Measurements from ENCODE around the gene ARHGEF6.

ARHGEF6 gene

GRCh38 chrX:136650811-136651210, 129.9 kb downstream of the ARHGEF6 start:
- DNase-seq (ENCODE audit: low read depth in 3 of 3, low spot score in 1 of 3), result no peak

DNA sequence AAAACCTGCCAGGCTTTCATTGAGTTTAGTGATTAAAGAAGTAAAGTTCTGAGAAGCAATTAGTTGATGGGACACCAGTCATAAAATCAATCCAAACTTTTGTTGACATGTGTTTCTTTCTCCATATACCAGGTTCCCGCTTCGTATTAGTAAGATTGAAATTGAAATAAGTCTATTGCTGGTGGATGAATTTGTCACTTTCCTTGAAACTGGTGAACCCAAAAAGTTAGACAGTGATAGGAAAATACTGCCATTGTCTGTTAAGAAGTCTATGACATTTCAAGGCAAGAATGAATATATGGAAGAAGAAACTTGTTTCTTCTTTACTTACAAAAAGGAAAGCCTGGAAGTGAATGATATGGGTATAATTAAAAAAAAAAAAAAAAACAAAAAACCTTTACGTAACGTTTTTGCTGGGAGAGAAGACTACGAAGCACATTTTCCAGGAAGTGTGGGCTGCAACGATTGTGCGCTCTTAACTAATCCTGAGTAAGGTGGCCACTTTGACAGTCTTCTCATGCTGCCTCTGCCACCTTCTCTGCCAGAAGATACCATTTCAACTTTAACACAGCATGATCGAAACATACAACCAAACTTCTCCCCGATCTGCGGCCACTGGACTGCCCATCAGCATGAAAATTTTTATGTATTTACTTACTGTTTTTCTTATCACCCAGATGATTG, 132.9 kb downstream of the ARHGEF6 start, which contains the start of gene CD40LG:
Gene CD40LG (plus strand): TSS at position 482 of the 684 bp plus-strand sequence. CDS start 91 bp downstream, at position 573.
- no peak for DNase-seq (ENCODE audit: low read depth in 3 of 3, low spot score in 1 of 3)

DNA sequence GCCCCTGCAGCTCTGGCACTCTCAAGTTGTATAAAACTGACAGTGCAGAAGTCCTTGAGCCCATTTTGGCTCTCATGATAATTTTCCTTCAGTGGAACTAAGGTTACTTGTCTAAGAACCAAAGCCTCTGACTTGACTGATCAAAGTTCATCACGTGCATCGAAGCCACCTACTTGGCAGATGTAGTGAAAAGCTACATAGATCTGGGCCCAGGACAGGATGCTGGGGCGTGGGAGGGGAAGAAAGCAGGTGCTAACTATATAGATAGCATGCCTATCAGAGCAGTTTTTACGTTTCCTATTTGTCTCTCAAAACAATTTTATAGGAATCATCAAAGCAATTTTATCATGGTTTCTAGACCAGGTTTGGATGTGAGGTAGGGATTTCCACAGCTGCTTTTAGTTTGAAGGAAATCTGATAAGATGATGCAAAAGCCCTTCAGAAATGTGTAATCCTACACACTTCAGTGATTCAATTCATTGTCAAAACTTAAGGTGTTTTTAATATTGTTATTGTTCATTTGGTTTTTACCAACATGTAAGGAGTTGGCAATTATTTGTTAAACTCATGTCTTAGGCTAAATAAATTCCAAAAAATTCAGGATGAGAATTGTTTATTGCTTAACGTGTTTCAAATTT, 134.0 kb downstream of the ARHGEF6 start:
- peak in 1 of 3 donors; percentile 23 for DNase-seq (ENCODE audit: low read depth in 3 of 3, low spot score in 1 of 3)

DNA sequence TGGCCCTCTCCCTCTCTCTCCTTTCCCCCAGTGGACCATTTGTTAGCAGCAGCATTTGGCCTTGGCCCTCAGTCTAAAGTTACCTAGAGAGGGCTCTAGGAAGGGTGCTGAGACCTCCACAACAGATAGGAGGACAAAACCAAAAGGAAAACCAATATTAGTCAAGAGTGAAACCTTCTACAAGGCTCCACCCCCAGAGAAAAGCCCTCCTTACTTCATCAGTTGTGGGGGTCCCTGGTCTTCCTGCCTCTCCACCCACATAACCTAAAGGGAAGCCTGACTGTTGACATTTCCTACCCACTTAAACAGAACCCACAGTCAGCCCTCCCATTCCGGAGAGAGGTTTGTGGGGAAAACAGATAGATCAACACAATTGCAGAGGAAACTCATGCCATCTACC, 137.5 kb downstream of the ARHGEF6 start:
- no peak for DNase-seq (ENCODE audit: low read depth in 3 of 3, low spot score in 1 of 3)

GRCh38 chrX:136639506-136640176, 141.1 kb downstream of the ARHGEF6 start:
- no peak for DNase-seq (ENCODE audit: low read depth in 3 of 3, low spot score in 1 of 3)

GRCh38 chrX:136636121-136636520, 144.6 kb downstream of the ARHGEF6 start:
- no peak for DNase-seq (ENCODE audit: low read depth in 3 of 3, low spot score in 1 of 3)

- no peak for DNase-seq (ENCODE audit: low read depth in 3 of 3, low spot score in 1 of 3)
Observed at GRCh38 chrX:136635235-136635634, 145.5 kb downstream of the ARHGEF6 start.

DNA sequence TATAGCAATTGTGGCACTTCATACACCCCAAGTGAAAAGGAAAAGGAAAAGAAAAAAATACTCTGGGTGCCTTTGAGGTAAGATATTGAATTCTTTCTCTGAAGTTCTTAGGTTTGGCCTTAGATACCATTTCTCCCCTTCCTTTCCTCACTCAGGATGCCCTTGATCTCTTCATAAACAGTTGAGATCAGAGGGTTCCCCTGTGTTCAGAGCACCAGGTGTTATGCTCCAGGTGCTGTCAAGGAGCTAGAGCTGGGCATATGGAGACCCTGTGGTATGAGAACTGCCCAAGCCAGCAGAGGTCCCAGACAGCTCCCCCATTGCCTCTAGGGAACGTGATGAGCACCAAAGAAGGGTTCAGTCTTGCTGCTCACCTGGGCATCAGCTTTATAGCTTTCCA, 149.9 kb downstream of the ARHGEF6 start:
- no peak for DNase-seq (ENCODE audit: low read depth in 3 of 3, low spot score in 1 of 3)

DNA sequence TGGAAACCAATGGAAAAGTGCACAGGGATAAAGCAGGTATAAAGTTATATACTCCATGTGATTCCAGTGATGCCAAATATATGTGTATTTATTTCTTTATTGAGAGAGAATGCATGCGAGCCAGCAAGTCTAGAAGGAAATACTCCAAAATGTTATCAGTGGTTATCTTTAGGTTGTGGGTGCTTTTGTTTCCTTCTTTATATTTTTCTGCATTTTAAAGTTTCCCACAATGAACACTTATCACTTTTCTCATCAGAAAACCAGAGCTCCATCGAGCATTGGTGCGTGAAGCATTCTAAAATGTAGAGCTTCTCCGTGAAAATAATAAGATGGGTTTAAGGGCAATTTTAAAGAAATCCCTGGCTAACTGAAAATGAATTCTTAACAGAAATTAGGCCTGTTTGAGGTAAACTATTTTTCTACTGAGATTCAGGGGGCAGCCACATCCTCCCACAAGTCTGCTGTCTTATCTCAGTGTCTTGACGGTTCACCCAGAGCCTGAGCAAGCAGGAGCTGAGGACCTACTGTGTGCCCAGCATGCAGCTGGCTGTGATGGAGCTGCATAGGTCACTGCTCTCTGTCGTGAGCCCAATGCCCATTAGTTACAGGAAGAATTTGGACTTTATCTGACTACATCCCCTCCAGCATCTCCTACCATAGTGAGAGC, 151.5 kb downstream of the ARHGEF6 start:
- no peak for DNase-seq (ENCODE audit: low read depth in 3 of 3, low spot score in 1 of 3)

- DNase-seq (ENCODE audit: low read depth in 3 of 3, low spot score in 1 of 3), result no peak
Observed at GRCh38 chrX:136627409-136627808, 153.3 kb downstream of the ARHGEF6 start.

- DNase-seq (ENCODE audit: low read depth in 3 of 3, low spot score in 1 of 3), result no peak
Observed at GRCh38 chrX:136626891-136627290, 153.8 kb downstream of the ARHGEF6 start.

- no peak for DNase-seq (ENCODE audit: low read depth in 3 of 3, low spot score in 1 of 3)
Observed at GRCh38 chrX:136626237-136626636, 154.5 kb downstream of the ARHGEF6 start.

DNA sequence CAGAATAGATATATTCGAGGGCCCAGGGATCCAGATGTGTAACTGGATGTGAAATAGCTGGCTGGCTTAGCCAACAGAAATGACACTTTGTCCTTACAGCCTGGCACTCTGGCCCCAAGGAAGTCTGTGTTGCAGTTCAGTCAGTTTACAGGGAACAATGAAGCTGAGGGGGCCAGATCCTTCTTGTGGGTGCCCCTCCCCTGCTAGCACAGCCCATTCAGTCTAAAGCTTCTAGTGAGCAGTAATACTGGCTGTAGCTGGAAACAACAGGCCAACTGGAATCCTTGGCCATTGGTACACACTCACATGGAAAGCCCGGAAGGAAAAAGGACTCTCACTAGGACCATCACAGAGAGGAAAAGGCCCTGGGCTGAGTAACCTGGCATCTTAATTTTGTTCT, 155.5 kb downstream of the ARHGEF6 start:
- no peak for DNase-seq (ENCODE audit: low read depth in 3 of 3, low spot score in 1 of 3)

DNA sequence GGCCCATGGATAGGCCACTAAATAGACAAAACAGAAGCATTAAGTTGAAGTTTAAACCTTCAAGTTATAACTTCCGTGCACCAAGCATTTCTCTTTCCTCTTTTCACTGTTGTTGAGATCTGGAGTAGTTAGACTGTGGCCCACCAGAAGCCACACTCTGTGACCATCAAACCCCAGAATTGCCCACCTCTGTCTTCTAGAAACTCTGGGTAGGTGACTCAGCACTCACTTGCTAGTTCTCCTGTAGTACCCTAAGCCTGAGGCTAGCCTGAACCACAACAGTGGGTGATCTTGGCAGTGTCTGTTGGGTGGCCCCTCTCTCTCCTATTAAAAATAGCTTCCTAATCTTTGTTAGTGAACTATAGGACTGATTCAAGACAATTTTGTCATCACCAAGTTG, 157.3 kb downstream of the ARHGEF6 start:
- DNase-seq (ENCODE audit: low read depth in 3 of 3, low spot score in 1 of 3), result no peak

GRCh38 chrX:136622568-136622967, 158.2 kb downstream of the ARHGEF6 start:
- DNase-seq (ENCODE audit: low read depth in 3 of 3, low spot score in 1 of 3), result no peak

DNA sequence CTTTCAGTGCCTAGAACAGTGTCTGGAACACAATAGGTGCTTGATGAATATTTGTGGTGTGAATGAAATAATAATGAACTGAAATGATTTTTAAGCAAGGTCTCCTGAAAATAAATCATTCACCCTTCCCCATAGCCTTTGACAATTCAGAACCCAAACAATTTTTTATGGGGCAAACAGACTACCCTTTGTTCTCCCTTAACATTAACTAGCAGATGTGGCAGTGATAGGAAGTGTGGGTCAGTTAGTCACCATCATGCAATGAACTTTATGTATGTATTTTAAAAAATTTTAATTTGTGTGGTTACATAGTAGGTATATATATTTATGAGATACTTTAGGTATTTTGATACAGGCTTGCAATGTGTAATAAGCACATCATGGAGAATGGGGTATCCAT, 160.0 kb downstream of the ARHGEF6 start:
- DNase-seq (ENCODE audit: low read depth in 3 of 3, low spot score in 1 of 3), result no peak

DNA sequence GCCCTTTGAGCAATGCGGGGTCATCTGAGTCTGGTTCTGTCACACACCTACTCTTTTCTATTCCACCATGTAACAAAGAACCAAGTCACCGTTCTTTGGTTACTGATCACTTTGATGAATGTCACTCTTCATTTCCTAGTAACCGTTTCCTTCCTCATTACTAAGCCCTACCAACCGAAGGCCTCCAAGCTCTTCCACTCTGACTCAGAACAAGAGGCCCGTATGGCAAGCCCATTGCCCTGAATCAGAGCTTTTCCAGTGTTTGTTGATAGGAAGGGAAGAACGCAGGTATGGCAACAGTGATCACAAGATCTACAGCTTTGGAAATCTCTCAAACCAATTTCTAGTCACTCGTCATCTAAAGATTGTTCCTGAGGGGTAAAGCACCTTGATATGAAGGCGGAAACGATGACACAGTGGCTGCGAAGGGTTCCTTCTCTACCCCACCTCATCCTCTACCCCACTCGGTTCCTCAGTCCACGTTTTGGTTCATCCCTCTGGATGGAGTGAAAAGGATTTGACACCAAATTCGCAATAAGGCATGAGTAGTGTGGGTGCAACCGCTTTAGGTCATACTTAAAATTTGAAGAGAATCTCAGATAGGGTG, 160.7 kb downstream of the ARHGEF6 start:
- no peak for DNase-seq (ENCODE audit: low read depth in 3 of 3, low spot score in 1 of 3)

- no peak for DNase-seq (ENCODE audit: low read depth in 3 of 3, low spot score in 1 of 3)
Observed at GRCh38 chrX:136616987-136617685, 163.6 kb downstream of the ARHGEF6 start.

Measured in stimulated activated CD4-positive, alpha-beta T cell treated with anti-CD3 and anti-CD28 coated beads, TNF-alpha, amount 100 ng/mL, for 1 hour (primary cell).